SK-N-SH treated with all-trans-retinoic acid at 6 μM for 48 hours (cell line): ENCODE results near the gene PDK3.
A peak's percentile ranks its signal among the peaks of the same experiment; 100 is the strongest.

Experiments
- ATAC-seq: fragments of 200-7000 bp; cut with Tn5 transposase; 3 replicates; pipeline ENCODE4 v1.9.1; 2020; ENCODE audit warnings: mild to moderate bottlenecking, moderate library complexity
- ARNTL ChIP-seq: fragments of 450-650 bp; formaldehyde crosslinking; IDR thresholded peaks from 2 replicates; pipeline ENCODE4 v1.5.0; 2020; ENCODE audit warnings: low read depth, mild to moderate bottlenecking, moderate library complexity, borderline replicate concordance
- BACH2 ChIP-seq: fragments of 250-450 bp; sonication (Bioruptor Pico); IDR thresholded peaks from 2 replicates; pipeline ENCODE4 v1.9.0; 2021; ENCODE audit warnings: mild to moderate bottlenecking, borderline replicate concordance
- CREB5 ChIP-seq: fragments of 250-450 bp; sonication (Bioruptor Pico); IDR thresholded peaks from 2 replicates; pipeline ENCODE4 v1.5.1; 2020; ENCODE audit warnings: low read depth, mild to moderate bottlenecking, moderate library complexity
- CSRNP3 ChIP-seq: fragments of 250-450 bp; sonication (Bioruptor Pico); IDR thresholded peaks from 2 replicates; pipeline ENCODE4 v1.5.1; 2021; ENCODE audit warnings: mild to moderate bottlenecking, moderate library complexity
- ESRRG ChIP-seq: fragments of 250-450 bp; sonication (Bioruptor Pico); IDR thresholded peaks from 2 replicates; pipeline ENCODE4 v1.6.1; 2021; ENCODE audit warnings: mild to moderate bottlenecking
- GLIS3 ChIP-seq: fragments of 250-450 bp; sonication (Bioruptor Pico); IDR thresholded peaks from 2 replicates; pipeline ENCODE4 v1.5.0; 2020; ENCODE audit warnings: mild to moderate bottlenecking, moderate library complexity
- ISL1 ChIP-seq: fragments of 250-450 bp; sonication (Bioruptor Pico); IDR thresholded peaks from 2 replicates; pipeline ENCODE4 v2.1.2; 2022; ENCODE audit warnings: mild to moderate bottlenecking, moderate library complexity
- OSR1 ChIP-seq: fragments of 250-450 bp; sonication (Bioruptor Pico); IDR thresholded peaks from 2 replicates; pipeline ENCODE4 v1.8.0; 2022; ENCODE audit warnings: moderate library complexity, mild to moderate bottlenecking, inconsistent platforms
- POU6F1 ChIP-seq: fragments of 250-450 bp; sonication (Bioruptor Pico); IDR thresholded peaks from 2 replicates; pipeline ENCODE4 v1.8.0; 2021; ENCODE audit warnings: low read depth, mild to moderate bottlenecking, moderate library complexity, borderline replicate concordance
- PPARA ChIP-seq: fragments of 250-450 bp; sonication (Bioruptor Pico); IDR thresholded peaks from 2 replicates; pipeline ENCODE4 v1.5.0; 2020; ENCODE audit warnings: mild to moderate bottlenecking, borderline replicate concordance
- RARB ChIP-seq: fragments of 250-450 bp; sonication (Bioruptor Pico); IDR thresholded peaks from 2 replicates; pipeline ENCODE4 v1.8.0; 2021; ENCODE audit warnings: mild to moderate bottlenecking, moderate library complexity
- SNAI2 ChIP-seq: fragments of 250-450 bp; sonication (Bioruptor Pico); IDR thresholded peaks from 2 replicates; pipeline ENCODE4 v1.5.0; 2020; ENCODE audit warnings: mild to moderate bottlenecking, moderate library complexity
- TCF4 ChIP-seq: fragments of 250-450 bp; sonication (Bioruptor Pico); IDR thresholded peaks from 2 replicates; pipeline ENCODE4 v1.8.0; 2021; ENCODE audit warnings: mild to moderate bottlenecking, moderate library complexity, borderline replicate concordance
- TOX ChIP-seq: fragments of 250-450 bp; sonication (Bioruptor Pico); IDR thresholded peaks from 2 replicates; pipeline ENCODE4 v1.8.0; 2021; ENCODE audit warnings: mild to moderate bottlenecking, moderate library complexity, borderline replicate concordance
- ZC3H10 ChIP-seq: fragments of 250-450 bp; sonication (Bioruptor Pico); IDR thresholded peaks from 2 replicates; pipeline ENCODE4 v1.5.1; 2021; ENCODE audit warnings: mild to moderate bottlenecking, moderate library complexity
- ZFP3 ChIP-seq: fragments of 250-450 bp; sonication (Bioruptor Pico); IDR thresholded peaks from 2 replicates; pipeline ENCODE4 v1.5.0; 2020; ENCODE audit warnings: mild to moderate bottlenecking, moderate library complexity
- ZFP30 ChIP-seq: fragments of 450-650 bp; formaldehyde crosslinking; IDR thresholded peaks from 2 replicates; pipeline ENCODE4 v1.5.0; 2022; ENCODE audit warnings: mild to moderate bottlenecking, moderate library complexity
- ZNF565 ChIP-seq: fragments of 450-650 bp; formaldehyde crosslinking; conservative IDR thresholded peaks from 2 replicates; pipeline ENCODE4 v1.5.0; 2020; ENCODE audit warnings: low read depth, mild to moderate bottlenecking, moderate library complexity
- ZNF8 ChIP-seq: fragments of 450-650 bp; formaldehyde crosslinking; IDR thresholded peaks from 2 replicates; pipeline ENCODE4 v1.5.0; 2020; ENCODE audit warnings: mild to moderate bottlenecking, moderate library complexity
- TF ChIP-seq, protein P1 (sequence below): fragments of 250-450 bp; sonication (Bioruptor Pico); IDR thresholded peaks from 2 replicates; pipeline ENCODE4 v1.5.0; 2020; ENCODE audit warnings: mild to moderate bottlenecking, moderate library complexity
- TF ChIP-seq, protein P2 (sequence below): fragments of 250-450 bp; sonication (Bioruptor Pico); IDR thresholded peaks from 2 replicates; pipeline ENCODE4 v1.8.0; 2020; ENCODE audit warnings: mild to moderate bottlenecking, moderate library complexity, borderline replicate concordance

Gene PDK3

DNA sequence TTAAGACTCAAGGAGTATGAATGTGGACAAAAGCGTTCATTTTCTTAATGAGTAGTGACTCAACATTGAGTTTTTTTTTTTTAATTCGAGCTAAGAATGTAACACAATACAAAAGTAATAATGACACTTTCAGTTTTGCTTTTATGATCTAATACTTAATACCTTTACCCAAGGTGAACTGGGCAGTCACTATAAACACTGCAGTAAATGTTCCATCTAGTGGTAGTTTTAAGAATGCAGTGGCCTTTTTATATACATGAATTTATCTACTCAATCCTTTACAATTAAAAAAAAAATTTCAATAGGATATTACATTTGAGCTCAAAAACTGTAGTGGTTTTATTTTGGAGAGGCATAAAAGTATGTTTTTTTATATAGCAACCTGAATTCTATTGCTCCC, 33.9 kb downstream of the PDK3 start (continued):
- TF ChIP-seq, protein P1, sequence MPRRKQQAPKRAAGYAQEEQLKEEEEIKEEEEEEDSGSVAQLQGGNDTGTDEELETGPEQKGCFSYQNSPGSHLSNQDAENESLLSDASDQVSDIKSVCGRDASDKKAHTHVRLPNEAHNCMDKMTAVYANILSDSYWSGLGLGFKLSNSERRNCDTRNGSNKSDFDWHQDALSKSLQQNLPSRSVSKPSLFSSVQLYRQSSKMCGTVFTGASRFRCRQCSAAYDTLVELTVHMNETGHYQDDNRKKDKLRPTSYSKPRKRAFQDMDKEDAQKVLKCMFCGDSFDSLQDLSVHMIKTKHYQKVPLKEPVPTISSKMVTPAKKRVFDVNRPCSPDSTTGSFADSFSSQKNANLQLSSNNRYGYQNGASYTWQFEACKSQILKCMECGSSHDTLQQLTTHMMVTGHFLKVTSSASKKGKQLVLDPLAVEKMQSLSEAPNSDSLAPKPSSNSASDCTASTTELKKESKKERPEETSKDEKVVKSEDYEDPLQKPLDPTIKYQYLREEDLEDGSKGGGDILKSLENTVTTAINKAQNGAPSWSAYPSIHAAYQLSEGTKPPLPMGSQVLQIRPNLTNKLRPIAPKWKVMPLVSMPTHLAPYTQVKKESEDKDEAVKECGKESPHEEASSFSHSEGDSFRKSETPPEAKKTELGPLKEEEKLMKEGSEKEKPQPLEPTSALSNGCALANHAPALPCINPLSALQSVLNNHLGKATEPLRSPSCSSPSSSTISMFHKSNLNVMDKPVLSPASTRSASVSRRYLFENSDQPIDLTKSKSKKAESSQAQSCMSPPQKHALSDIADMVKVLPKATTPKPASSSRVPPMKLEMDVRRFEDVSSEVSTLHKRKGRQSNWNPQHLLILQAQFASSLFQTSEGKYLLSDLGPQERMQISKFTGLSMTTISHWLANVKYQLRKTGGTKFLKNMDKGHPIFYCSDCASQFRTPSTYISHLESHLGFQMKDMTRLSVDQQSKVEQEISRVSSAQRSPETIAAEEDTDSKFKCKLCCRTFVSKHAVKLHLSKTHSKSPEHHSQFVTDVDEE (CRISPR knock-in tag) = no peak
- TF ChIP-seq ISL1 (CRISPR knock-in tag) (no peak), GLIS3 (no peak), POU6F1 (CRISPR knock-in tag) (no peak), SNAI2 (CRISPR knock-in tag) (no peak), RARB (CRISPR knock-in tag) (no peak), ZC3H10 (CRISPR knock-in tag) (no peak)

DNA sequence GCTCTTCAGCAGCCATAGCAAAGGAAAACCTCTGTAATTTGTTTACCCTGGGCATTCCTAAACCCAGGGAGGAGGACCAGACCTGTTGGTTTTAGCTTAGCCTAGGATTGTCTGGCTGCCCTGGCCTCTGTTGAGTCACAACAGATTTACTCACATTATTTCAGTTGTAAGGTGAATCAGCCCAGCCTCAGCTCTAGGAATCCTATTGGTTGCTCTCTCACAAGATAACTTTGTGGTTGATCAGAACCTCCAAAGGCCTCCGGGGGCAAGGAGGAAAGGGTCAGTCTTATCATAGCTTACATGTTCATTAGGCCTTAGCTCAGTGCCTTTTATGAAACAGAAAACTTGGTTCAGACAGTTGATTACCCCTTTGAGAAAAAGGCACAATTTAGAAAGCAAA, 41.0 kb downstream of the PDK3 start:
- ATAC-seq = peak; percentile 42; the same call in 1 of the 3 replicates
- TF ChIP-seq ESRRG = no peak
- no peak for TF ChIP-seq ZFP30 (CRISPR knock-in tag)
- no peak for TF ChIP-seq TCF4
- no peak for TF ChIP-seq ISL1 (CRISPR knock-in tag)
- no peak for TF ChIP-seq BACH2 (CRISPR knock-in tag)
- TF ChIP-seq POU6F1 (CRISPR knock-in tag) = no peak
- no peak for TF ChIP-seq RARB (CRISPR knock-in tag)
- TF ChIP-seq ZNF565 (CRISPR knock-in tag) = no peak
- no peak for TF ChIP-seq ZC3H10 (CRISPR knock-in tag)
- no peak for TF ChIP-seq CREB5
- no peak for TF ChIP-seq OSR1 (CRISPR knock-in tag)
- TF ChIP-seq PPARA (CRISPR knock-in tag) = no peak
- no peak for TF ChIP-seq GLIS3
- TF ChIP-seq CSRNP3 (CRISPR knock-in tag) = no peak
- TF ChIP-seq TOX (CRISPR knock-in tag) = no peak
- no peak for TF ChIP-seq SNAI2 (CRISPR knock-in tag)
- TF ChIP-seq, protein P2, sequence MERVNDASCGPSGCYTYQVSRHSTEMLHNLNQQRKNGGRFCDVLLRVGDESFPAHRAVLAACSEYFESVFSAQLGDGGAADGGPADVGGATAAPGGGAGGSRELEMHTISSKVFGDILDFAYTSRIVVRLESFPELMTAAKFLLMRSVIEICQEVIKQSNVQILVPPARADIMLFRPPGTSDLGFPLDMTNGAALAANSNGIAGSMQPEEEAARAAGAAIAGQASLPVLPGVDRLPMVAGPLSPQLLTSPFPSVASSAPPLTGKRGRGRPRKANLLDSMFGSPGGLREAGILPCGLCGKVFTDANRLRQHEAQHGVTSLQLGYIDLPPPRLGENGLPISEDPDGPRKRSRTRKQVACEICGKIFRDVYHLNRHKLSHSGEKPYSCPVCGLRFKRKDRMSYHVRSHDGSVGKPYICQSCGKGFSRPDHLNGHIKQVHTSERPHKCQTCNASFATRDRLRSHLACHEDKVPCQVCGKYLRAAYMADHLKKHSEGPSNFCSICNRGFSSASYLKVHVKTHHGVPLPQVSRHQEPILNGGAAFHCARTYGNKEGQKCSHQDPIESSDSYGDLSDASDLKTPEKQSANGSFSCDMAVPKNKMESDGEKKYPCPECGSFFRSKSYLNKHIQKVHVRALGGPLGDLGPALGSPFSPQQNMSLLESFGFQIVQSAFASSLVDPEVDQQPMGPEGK (CRISPR knock-in tag) = no peak
- no peak for TF ChIP-seq ARNTL (CRISPR knock-in tag)
- TF ChIP-seq ZFP3 (CRISPR knock-in tag) = no peak
- no peak for TF ChIP-seq ZNF8 (CRISPR knock-in tag)
